K562 (cell line): Measurements from ENCODE around the gene RCSD1. TPM values are rescaled to one million over a fixed set of nuclear protein-coding genes. Genes with fewer than 3 reads are reported as not detected.

Experiments
- ATAC-seq: fragments of 200-7000 bp; cut with Tn5 transposase; 3 replicates; pipeline ENCODE4 v1.9.1; 2020; ENCODE audit warnings: moderate library complexity
- BruUV-seq: library from RNA; stranded (reverse); fragments of 400-500 nt; replicated peaks from 2 replicates; lab custom pipeline; 2021; lab: Mats Ljungman, UMichigan
- CTCF ChIA-PET: fragments of 300-600 bp; formaldehyde crosslinking; extraction: SDS; loops from one replicate; lab custom pipeline; 2021; ENCODE audit warnings: low intra/inter-chr PET ratio; lab: Yijun Ruan, JAX
- POLR2A ChIA-PET: fragments of 300-600, 350-650 bp; sonication (Branson Sonifier 250); formaldehyde crosslinking; extraction: SDS; loops from one replicate; lab custom pipeline; 2021; ENCODE audit warnings: antibody characterized with exemption, inconsistent platforms; lab: Yijun Ruan, JAX
- DNase-seq, 4 experiments: peaks; one replicate each; pipeline versions ENCODE4 v3.0.0 to v3.0.0-alpha.2; 2011 to 2018; ENCODE audit warnings: low spot score in 3 of 4, mixed read lengths in 3 of 4; ENCODE audit errors: extremely low read depth in 1 of 4
- FAIRE-seq: peaks from 2 replicates; lab custom pipeline; 2011; peaks lifted over from hg19 to GRCh38; lab: Jason Lieb, UNC
- H2AFZ ChIP-seq: 2 replicates; pipeline ENCODE4 v1.6.0; 2011; ENCODE audit warnings: low read depth, low read length, control low read depth, inconsistent platforms
- H3K27ac ChIP-seq: fragments of 200-600 bp; 3 replicates; pipeline ENCODE4 v1.8.0; 2011; ENCODE audit warnings: low read depth, mild to moderate bottlenecking, control low read depth, inconsistent platforms, low read length, moderate library complexity, mixed read lengths; ENCODE audit errors: extremely low read depth
- H3K27me3 ChIP-seq, 2 experiments: fragments of 300-600 bp in 1 of 2; 2 replicates in 1 of 2; 3 replicates in 1 of 2; pipeline versions ENCODE4 v1.6.0 to v1.8.0; 2011; ENCODE audit warnings: inconsistent platforms in 2 of 2, low read length in 2 of 2, mild to moderate bottlenecking in 1 of 2, mixed read lengths in 1 of 2, moderate library complexity in 1 of 2; ENCODE audit not compliant: control insufficient read depth in 2 of 2, insufficient read depth in 2 of 2
- H3K36me3 ChIP-seq: fragments of 300-600 bp; 3 replicates; pipeline ENCODE4 v1.8.0; 2011; ENCODE audit warnings: mild to moderate bottlenecking, low read length, inconsistent platforms; ENCODE audit not compliant: control insufficient read depth, insufficient read depth
- H3K4me1 ChIP-seq, 2 experiments: fragments of 200-600 bp in 1 of 2; replicated peaks in 1 of 2; 2 replicates in 1 of 2; 3 replicates in 1 of 2; pipeline versions ENCODE4 v1.5.1 to v1.8.0; 2011; ENCODE audit warnings: inconsistent platforms in 2 of 2, low read length in 2 of 2, mild to moderate bottlenecking in 1 of 2, mixed read lengths in 1 of 2, moderate library complexity in 1 of 2; ENCODE audit not compliant: control insufficient read depth in 2 of 2, insufficient read depth in 2 of 2
- H3K4me2 ChIP-seq: 2 replicates; pipeline ENCODE4 v1.6.1; 2011; ENCODE audit warnings: low read length, control low read depth, inconsistent platforms, mixed read lengths; ENCODE audit not compliant: insufficient read depth
- H3K4me3 ChIP-seq: fragments of 200-600 bp; sonication (generic), shearing (Covaris generic); 2 replicates; pipeline ENCODE4 v1.5.1; 2016; ENCODE audit warnings: control low read depth, inconsistent platforms
- H3K79me2 ChIP-seq: fragments of 200-600 bp; 3 replicates; pipeline ENCODE4 v1.8.0; 2011; ENCODE audit warnings: low read length, inconsistent platforms; ENCODE audit not compliant: control insufficient read depth, insufficient read depth
- H3K9ac ChIP-seq, 2 experiments: 2 replicates each; pipeline versions ENCODE4 v1.6.0 to v1.6.1; 2011; ENCODE audit warnings: low read depth in 2 of 2, low read length in 2 of 2, control low read depth in 1 of 2, inconsistent platforms in 1 of 2, mild to moderate bottlenecking in 1 of 2, mixed read lengths in 1 of 2; ENCODE audit not compliant: insufficient read depth in 1 of 2
- H3K9me1 ChIP-seq: one replicate; pipeline ENCODE4 v1.6.0; 2011; ENCODE audit warnings: inconsistent platforms, mild to moderate bottlenecking, low read length, moderate library complexity; ENCODE audit not compliant: control insufficient read depth, insufficient read depth
- H3K9me3 ChIP-seq: replicated peaks from 2 replicates; pipeline ENCODE4 v1.5.1; 2011; ENCODE audit warnings: low read depth, low read length, inconsistent platforms; ENCODE audit not compliant: control insufficient read depth, insufficient read depth
- H4K20me1 ChIP-seq: replicated peaks from 2 replicates; pipeline ENCODE4 v1.6.1; 2011; ENCODE audit warnings: low read length, inconsistent platforms, mixed read lengths; ENCODE audit not compliant: control insufficient read depth, insufficient read depth
- HLTF ChIP-seq: fragments of 450-650 bp; IDR thresholded peaks from 2 replicates; pipeline ENCODE4 v1.6.1; 2016
- ZBTB33 ChIP-seq: sonication (generic); formaldehyde crosslinking; IDR thresholded peaks from 2 replicates; pipeline ENCODE4 v1.8.1; 2023; ENCODE audit warnings: mild to moderate bottlenecking, missing genetic modification reagents
- ZBTB7A ChIP-seq: IDR thresholded peaks from 2 replicates; pipeline ENCODE4 v1.6.1; 2011; ENCODE audit warnings: low read depth, mild to moderate bottlenecking, low read length, moderate library complexity, borderline replicate concordance; ENCODE audit not compliant: control insufficient read depth
- ZNF431 ChIP-seq: sonication (generic); formaldehyde crosslinking; IDR thresholded peaks from 2 replicates; pipeline ENCODE4 v1.8.0; 2022; ENCODE audit warnings: mild to moderate bottlenecking, missing genetic modification reagents
- WGBS: fragments of 100-300 bp; shearing (Covaris generic); methylation state at CpG from one replicate; pipeline ENCODE4 v1.1.6; 2016; ENCODE audit warnings: low coverage, mixed read lengths; ENCODE audit not compliant: insufficient coverage; ENCODE audit errors: missing lambda C conversion rate; 5-methylcytosine and 5-hydroxymethylcytosine counted together
- in situ Hi-C: fragments of 300-500 bp; cut with MboI; formaldehyde crosslinking; loops from 4 replicates; pipeline ENCODE4 v1.15.0; 2018; ENCODE audit warnings: inconsistent platforms, mixed read lengths
- intact Hi-C: fragments of 100-400 bp; cut with micrococcal nuclease; formaldehyde crosslinking; loops from 2 replicates; pipeline ENCODE4 v1.14.2; 2022
- polyA plus RNA-seq, 8 experiments: library from polyadenylated mRNA; depleted of rRNA in 4 of 8; stranded (reverse) in 5 of 8; unstranded in 3 of 8; fragments of >200 nt; fragmentation: Nextera tagmentation in 2 of 8; fragmentation: Illumina TruSeq in 1 of 8; extraction: Ambion mirVana in 2 of 8; extraction: Trizol in 1 of 8; gene quantifications; 2 replicates each; pipeline versions ENCODE4 v1.2.1 to v1.2.3, GENCODE V29; 2011 to 2014; ENCODE audit warnings: inconsistent platforms in 1 of 8, missing spikeins in 1 of 8
- total RNA-seq, 7 experiments: library from RNA; depleted of rRNA in 6 of 7; stranded (reverse); fragments of >200 nt in 6 of 7; fragmentation: Illumina TruSeq in 2 of 7; extraction: Trizol in 2 of 7; gene quantifications; 2 replicates each; pipeline versions ENCODE4 v1.2.1 to v1.2.3, GENCODE V29; 2011 to 2021; ENCODE audit warnings: low replicate concordance in 1 of 7

Gene RCSD1
- total and polyA plus RNA-seq, 9 of the 15 experiments (the other 6 are each of a cell fraction or from before 2014, with no cell fraction given), result 7.8 to 69.8 (median 45.3) TPM

GRCh38 chr1:167668108-167668507, 38.1 kb downstream of the RCSD1 start:
- Histone ChIP-seq H3K4me3 (no peak overlapping the region), H3K4me2 (no peak overlapping the region), H3K9me3 (no peaks in the 10 kb centered on the region), H4K20me1 (no peaks in the 10 kb centered on the region), H2AFZ (no peak overlapping the region), H3K79me2 (no peaks in the 10 kb centered on the region; the same call in 2 of the 3 replicates), H3K36me3 (peaks cover 25% of the 10 kb centered on the region), H3K27ac (no peak overlapping the region)
- ATAC-seq (no peak), FAIRE-seq (no peak)
- in situ Hi-C loops, result no loop called here
- POLR2A ChIA-PET, result interaction anchor here (0.6 to 1.6 kb wide), 3 partner anchors 8 to 1510 kb away, joined by 3 to 7 read pairs (median 4); no protein-coding TSS in a partner anchor
- BruUV-seq, result no TSS peak
- 88% methylated on average over 6 of the region's 6 CpGs for WGBS
- TF ChIP-seq ZNF431 (CRISPR knock-in tag), result no peak
- TF ChIP-seq ZBTB7A, result no peak
- no peak for TF ChIP-seq ZBTB33 (CRISPR knock-in tag)
- no peak for TF ChIP-seq HLTF
- TF ChIP-seq, all 486 proteins: peak for 0
- H3K9me1 ChIP-seq, result no peaks in the 10 kb centered on the region
- CTCF ChIA-PET, result no interaction called here
- H3K9ac ChIP-seq, result no peak overlapping the region
- H3K4me1 ChIP-seq, result peaks cover 16 to 20% of the 10 kb centered on the region in 2 experiments; a peak in 4 of 5 replicates
- H3K27me3 ChIP-seq, result no peaks in the 10 kb centered on the region
- intact Hi-C loops, result no loop called here
- no peak for DNase-seq
